Femur (tissue), 1 donor: ENCODE measurements around the gene CARD11.
A peak's percentile ranks its signal among the peaks of the same experiment; 100 is the strongest.

Experiments used
- DNase-seq: peaks from one replicate; pipeline ENCODE4 v3.0.0-alpha.2; 2017

The CARD11 gene

GRCh38 chr7:2864204-2864985 is 179.3 kb downstream of the CARD11 start:
- DNase-seq, result no peak

- peak; percentile 80 for DNase-seq
Observed at GRCh38 chr7:2863461-2864066, 180.1 kb downstream of the CARD11 start.

- DNase-seq, result no peak
Observed at GRCh38 chr7:2862831-2863361, 180.8 kb downstream of the CARD11 start.

GRCh38 chr7:2861509-2861908 is 182.2 kb downstream of the CARD11 start:
- no peak for DNase-seq

- DNase-seq, result no peak
Observed at GRCh38 chr7:2860627-2861133, 183.0 kb downstream of the CARD11 start.

- no peak for DNase-seq
Observed at GRCh38 chr7:2859952-2860351, 183.7 kb downstream of the CARD11 start.

- no peak for DNase-seq
Observed at GRCh38 chr7:2858621-2859020, 185.0 kb downstream of the CARD11 start.

- no peak for DNase-seq
Observed at GRCh38 chr7:2856388-2857169, 187.1 kb downstream of the CARD11 start.
